Thyroid gland (tissue), 4 donors: ENCODE data around the gene PARVB.

Experiments
- CTCF ChIP-seq, 6 experiments: fragments of 200-600 bp in 3 of 6; fragments of 450-650 bp in 3 of 6; sonication (generic) in 3 of 6; IDR thresholded peaks; one replicate each; pipeline ENCODE4 v1.5.1; 2016 to 2019; ENCODE audit warnings: antibody characterized with exemption in 6 of 6, mild to moderate bottlenecking in 2 of 6, inconsistent platforms in 1 of 6, moderate library complexity in 1 of 6
- POLR2A ChIP-seq, 2 donors: fragments of 450-650 bp; IDR thresholded peaks; one replicate each; pipeline ENCODE4 v1.6.1; 2017; ENCODE audit warnings: antibody characterized with exemption in 2 of 2, mild to moderate bottlenecking in 2 of 2, moderate library complexity in 1 of 2

GRCh38 chr22:44002997-44003396 is 21.1 kb upstream of the PARVB start:
- TF ChIP-seq POLR2A (IDR thresholded peaks at IDR 0.05) (no peak), CTCF (IDR thresholded peaks at IDR 0.05) (no peak)
